ENCODE results near the gene DCP1B.
"Not testable (repeated sequence)": the region's sequence is repeated elsewhere in the genome, so short reads cannot be mapped to it uniquely, and the experiment has no call there.

The DCP1B gene

DNA sequence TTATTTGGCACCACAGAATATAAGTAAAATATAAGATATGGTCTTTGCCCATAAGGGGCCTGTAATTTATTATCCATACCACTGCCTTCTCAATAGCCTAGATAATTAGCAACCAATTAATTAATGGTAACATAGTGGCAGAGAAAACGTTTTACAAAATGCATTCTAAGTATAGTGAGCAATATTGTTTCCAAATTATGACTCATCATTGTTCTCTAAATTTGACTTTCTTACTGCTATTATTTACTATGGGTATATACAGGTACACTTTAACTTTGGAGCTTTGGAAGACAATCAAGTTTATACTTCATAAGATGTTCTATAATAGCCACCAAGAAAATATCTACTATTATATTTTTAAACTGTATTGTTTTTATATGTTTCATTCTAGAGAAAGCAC, 26.7 kb downstream of the DCP1B start:
- in situ Hi-C loops (cut with MboI; ENCODE audit: low sequenced_read_pairs): no loop called here

DNA sequence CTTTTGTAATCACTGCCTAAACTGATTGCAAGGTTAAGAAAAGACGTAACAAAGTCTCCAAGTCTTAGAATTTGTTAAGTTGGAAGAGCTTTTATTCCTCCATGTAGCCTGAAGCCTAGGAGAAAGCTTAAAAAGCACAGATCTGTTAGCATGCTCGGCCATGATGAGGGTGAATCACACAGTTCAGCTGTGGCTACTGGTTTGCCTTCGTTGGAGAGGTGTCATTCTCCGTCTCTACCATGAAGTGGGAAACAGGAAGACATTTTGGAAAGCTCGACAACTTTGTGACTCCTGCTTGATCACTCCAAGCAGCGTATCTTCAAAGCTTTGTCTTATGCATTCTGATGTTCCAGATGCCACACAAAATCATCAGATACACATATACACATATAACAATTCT, 27.1 kb downstream of the DCP1B start:
- in situ Hi-C loops (cut with MboI; ENCODE audit: low sequenced_read_pairs): no loop called here

- in situ Hi-C loops (cut with MboI; ENCODE audit: low sequenced_read_pairs): no loop called here
These were observed 29.4 kb downstream of the DCP1B start for GRCh38 chr12:1974812-1975211.

- in situ Hi-C loops (cut with MboI; ENCODE audit: low sequenced_read_pairs): no loop called here
These were observed 31.4 kb downstream of the DCP1B start for GRCh38 chr12:1972856-1973317.

- in situ Hi-C loops (cut with MboI; ENCODE audit: low sequenced_read_pairs): no loop called here
These were observed 32.0 kb downstream of the DCP1B start for GRCh38 chr12:1972260-1972659.

DNA sequence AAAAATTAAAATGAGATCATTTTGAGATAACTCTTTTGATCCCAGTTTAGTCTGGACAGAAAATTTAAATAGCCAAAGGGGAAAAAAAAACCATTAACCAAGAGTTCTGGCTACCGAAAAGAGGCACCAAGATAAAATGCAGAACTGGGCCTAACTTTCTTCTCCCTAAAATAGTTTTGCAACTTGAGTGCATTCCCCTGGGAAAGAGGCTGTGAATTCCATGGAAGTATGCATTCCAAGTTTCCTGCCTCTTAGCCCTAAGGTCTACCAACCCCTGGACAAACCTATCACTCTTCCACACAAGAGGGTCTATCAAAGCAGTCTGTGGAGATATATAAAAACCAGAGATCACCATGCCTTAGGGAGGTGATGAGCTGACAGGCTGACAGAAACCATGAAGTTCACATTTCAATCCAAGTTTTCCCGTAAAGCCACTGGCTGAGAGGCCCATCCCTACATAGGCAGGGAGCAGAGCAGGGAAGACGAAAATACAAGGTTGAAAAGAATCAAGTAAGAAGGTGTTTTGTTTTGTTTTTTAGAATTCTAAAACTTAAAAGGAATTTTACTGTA, 33.8 kb downstream of the DCP1B start:
- in situ Hi-C loops (cut with MboI; ENCODE audit: low sequenced_read_pairs): no loop called here

- in situ Hi-C loops (cut with MboI; ENCODE audit: low sequenced_read_pairs): no loop called here
These were observed 37.6 kb downstream of the DCP1B start for GRCh38 chr12:1966561-1967226.

DNA sequence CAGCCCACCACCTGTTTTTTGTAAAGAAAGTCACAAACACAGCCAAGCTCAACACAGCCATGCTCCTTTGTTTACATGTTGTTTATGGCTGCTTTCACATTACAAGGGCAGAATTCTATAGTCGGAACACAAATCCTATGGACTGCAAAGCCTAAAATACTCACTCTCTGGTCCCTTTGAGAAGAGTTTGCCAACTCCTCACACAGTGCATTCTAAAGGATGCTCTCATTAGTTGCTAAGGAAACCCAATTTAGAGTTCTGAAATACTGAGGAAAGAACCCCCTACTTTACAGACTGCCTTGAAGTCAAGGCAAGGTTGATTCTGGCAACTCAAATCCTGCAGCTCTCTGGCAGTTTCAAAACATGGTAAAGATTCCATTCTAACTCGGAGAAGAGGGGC, 38.3 kb downstream of the DCP1B start:
- in situ Hi-C loops (cut with MboI; ENCODE audit: low sequenced_read_pairs): no loop called here

GRCh38 chr12:1962051-1963020, 41.9 kb downstream of the DCP1B start:
- in situ Hi-C loops (cut with MboI; ENCODE audit: low sequenced_read_pairs): no loop called here

DNA sequence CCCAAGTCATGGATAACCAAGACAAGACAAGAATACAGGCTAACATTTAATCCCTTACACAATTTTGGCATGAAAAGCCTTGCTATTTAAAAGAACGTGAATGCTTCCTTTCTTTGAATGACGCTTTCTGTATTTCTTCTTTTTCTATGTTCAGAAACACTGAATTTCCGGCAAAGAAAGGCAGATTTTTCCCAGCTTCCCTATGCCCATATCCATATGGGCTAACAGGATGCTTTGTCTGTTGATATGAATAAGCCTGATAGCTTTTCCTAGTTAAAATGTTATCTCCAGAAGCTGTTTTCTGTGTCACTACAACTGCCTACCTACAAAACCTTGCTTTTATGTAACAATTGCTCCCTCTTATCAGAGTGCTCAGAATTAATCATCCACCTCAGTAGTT, 47.5 kb downstream of the DCP1B start:
- in situ Hi-C loops (cut with MboI; ENCODE audit: low sequenced_read_pairs): no loop called here

DNA sequence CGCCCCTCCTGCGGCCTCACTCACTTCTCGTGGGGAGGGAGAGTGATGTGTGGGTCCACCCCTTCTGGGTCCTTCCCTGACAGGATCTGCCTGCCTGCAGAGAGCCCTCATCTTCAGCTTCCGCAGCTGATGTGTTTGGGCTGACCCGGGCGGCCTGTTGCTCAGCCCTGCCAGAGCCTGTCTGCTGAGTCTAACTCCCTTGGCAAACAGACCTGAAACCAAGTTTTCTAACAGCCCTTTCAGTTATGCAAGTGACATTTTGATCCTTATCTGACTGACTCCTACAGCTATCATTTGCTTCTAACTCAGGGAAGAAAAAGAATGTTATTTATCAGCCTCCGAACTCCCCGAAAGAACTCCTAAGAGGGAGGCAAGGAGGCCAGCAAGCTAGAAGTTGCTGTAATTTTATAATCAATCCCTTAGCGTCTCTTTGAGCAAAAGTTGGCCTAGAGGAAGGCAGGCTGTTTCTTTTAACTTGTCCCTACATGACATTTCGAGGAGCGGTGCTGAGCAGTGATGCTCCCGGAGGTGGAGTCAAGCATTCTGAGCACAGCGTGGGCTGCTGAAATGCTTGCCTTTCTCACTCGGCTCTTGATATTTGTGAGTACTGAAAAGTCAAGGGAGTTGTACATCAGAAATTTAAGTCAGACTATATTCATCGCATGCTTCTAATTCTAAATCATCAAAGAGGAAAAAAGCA, 54.3 kb downstream of the DCP1B start:
- in situ Hi-C loops (cut with MboI; ENCODE audit: low sequenced_read_pairs): no loop called here

GRCh38 chr12:1948883-1949282, 55.4 kb downstream of the DCP1B start:
- in situ Hi-C loops (cut with MboI; ENCODE audit: low sequenced_read_pairs): no loop called here

DNA sequence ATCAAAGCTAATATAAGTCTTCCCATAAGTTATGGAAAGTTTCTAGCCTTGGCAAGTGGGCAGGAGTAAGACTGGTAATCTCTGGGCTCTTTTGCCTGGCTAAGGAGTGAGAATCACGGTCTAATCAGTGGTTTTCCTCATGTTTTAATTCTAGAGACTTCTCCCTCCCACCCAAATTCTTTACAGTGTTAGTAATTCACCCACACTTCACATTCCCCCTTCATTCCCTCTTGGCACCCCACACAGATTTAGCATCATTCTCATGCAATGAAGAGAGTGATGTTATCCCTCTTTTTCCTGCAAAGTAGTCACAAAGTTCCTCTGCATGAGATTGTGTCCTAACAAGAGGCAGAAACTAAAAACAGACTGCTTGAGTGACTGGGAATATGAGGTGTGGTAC, 57.2 kb downstream of the DCP1B start:
- in situ Hi-C loops (cut with MboI; ENCODE audit: low sequenced_read_pairs): no loop called here

DNA sequence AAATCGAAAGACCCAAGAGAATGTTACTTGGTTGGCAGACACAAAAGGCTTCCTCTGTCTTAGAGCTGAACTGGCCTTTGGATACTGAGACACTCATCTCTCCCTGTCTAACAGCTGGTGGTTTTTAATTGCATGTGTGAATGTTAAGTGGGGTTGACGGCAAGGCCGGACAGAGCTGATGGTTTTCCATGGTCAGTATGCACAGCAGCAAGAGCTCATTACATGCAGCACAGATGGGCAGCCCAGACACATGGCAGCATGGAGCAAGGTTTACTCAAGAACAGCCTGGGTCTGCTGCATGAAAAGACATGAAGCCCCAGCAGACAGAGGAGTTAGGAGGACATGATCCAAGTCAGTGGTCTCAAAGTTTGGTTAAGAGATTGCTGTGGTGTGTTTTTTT, 58.0 kb downstream of the DCP1B start:
- in situ Hi-C loops (cut with MboI; ENCODE audit: low sequenced_read_pairs): no loop called here

DNA sequence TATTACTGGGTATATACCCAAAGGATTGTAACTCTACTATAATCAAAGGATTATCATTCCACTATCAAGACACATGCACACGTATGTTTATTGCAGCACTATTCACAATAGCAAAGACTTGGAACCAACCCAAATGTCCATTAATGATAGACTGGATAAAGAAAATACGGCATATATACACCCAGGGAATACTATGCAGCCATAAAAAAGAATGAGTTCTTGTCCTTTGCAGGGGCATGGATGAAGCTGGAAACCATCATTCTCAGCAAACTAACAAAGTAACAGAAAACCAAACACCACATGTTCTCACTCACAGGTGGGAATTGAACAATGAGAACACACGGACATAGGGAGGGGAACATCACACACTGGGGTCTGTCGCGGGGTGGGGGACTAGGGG, 58.8 kb downstream of the DCP1B start:
- in situ Hi-C loops (cut with MboI; ENCODE audit: low sequenced_read_pairs): not testable (repeated sequence)

GRCh38 chr12:1939801-1940607, 64.3 kb downstream of the DCP1B start:
- in situ Hi-C loops (cut with MboI; ENCODE audit: low sequenced_read_pairs): no loop called here

DNA sequence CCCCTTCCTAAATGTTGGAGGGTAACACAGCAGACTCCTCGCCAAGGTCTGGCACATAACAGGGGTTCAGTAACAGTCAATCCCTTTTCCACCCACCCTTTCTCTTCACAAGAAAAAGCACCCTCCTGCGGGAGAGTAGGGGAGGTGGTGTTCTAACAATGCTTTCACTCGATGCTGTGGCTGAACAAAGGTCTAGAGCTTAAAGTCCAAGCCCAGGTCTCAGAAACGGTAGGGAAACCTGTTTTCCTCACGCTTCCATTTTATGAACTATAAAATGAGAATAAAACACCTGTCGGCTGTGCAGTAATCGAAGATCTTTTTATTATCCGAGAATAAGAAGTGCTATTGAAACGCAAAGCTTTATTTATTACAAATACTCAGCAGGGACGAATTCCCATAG, 64.9 kb downstream of the DCP1B start:
- in situ Hi-C loops (cut with MboI; ENCODE audit: low sequenced_read_pairs): no loop called here

GRCh38 chr12:1937481-1938224, 66.6 kb downstream of the DCP1B start:
- in situ Hi-C loops (cut with MboI; ENCODE audit: low sequenced_read_pairs): no loop called here

GRCh38 chr12:1936406-1937320, 67.6 kb downstream of the DCP1B start:
- in situ Hi-C loops (cut with MboI; ENCODE audit: low sequenced_read_pairs): no loop called here
